K562 (cell line): ENCODE results near the gene ING4. TPM values are rescaled to one million over a fixed set of nuclear protein-coding genes. Genes with fewer than 3 reads are reported as not detected.

Source experiments
- ATAC-seq: fragments of 200-7000 bp; cut with Tn5 transposase; 3 replicates; pipeline ENCODE4 v1.9.1; 2020; ENCODE audit warnings: moderate library complexity
- BruUV-seq: library from RNA; stranded (reverse); fragments of 400-500 nt; replicated peaks from 2 replicates; lab custom pipeline; 2021; lab: Mats Ljungman, UMichigan
- CTCF ChIA-PET: fragments of 300-600 bp; formaldehyde crosslinking; extraction: SDS; loops from one replicate; lab custom pipeline; 2021; ENCODE audit warnings: low intra/inter-chr PET ratio; lab: Yijun Ruan, JAX
- POLR2A ChIA-PET: fragments of 300-600, 350-650 bp; sonication (Branson Sonifier 250); formaldehyde crosslinking; extraction: SDS; loops from one replicate; lab custom pipeline; 2021; ENCODE audit warnings: antibody characterized with exemption, inconsistent platforms; lab: Yijun Ruan, JAX
- DNase-seq, 4 experiments: peaks; one replicate each; pipeline versions ENCODE4 v3.0.0 to v3.0.0-alpha.2; 2011 to 2018; ENCODE audit warnings: low spot score in 3 of 4, mixed read lengths in 3 of 4; ENCODE audit errors: extremely low read depth in 1 of 4
- FAIRE-seq: peaks from 2 replicates; lab custom pipeline; 2011; peaks lifted over from hg19 to GRCh38; lab: Jason Lieb, UNC
- H2AFZ ChIP-seq: 2 replicates; pipeline ENCODE4 v1.6.0; 2011; ENCODE audit warnings: low read depth, low read length, control low read depth, inconsistent platforms
- H3K27ac ChIP-seq: fragments of 200-600 bp; 3 replicates; pipeline ENCODE4 v1.8.0; 2011; ENCODE audit warnings: low read depth, mild to moderate bottlenecking, control low read depth, inconsistent platforms, low read length, moderate library complexity, mixed read lengths; ENCODE audit errors: extremely low read depth
- H3K27me3 ChIP-seq, 2 experiments: fragments of 300-600 bp in 1 of 2; 2 replicates in 1 of 2; 3 replicates in 1 of 2; pipeline versions ENCODE4 v1.6.0 to v1.8.0; 2011; ENCODE audit warnings: inconsistent platforms in 2 of 2, low read length in 2 of 2, mild to moderate bottlenecking in 1 of 2, mixed read lengths in 1 of 2, moderate library complexity in 1 of 2; ENCODE audit not compliant: control insufficient read depth in 2 of 2, insufficient read depth in 2 of 2
- H3K36me3 ChIP-seq: fragments of 300-600 bp; 3 replicates; pipeline ENCODE4 v1.8.0; 2011; ENCODE audit warnings: mild to moderate bottlenecking, low read length, inconsistent platforms; ENCODE audit not compliant: control insufficient read depth, insufficient read depth
- H3K4me1 ChIP-seq, 2 experiments: fragments of 200-600 bp in 1 of 2; replicated peaks in 1 of 2; 2 replicates in 1 of 2; 3 replicates in 1 of 2; pipeline versions ENCODE4 v1.5.1 to v1.8.0; 2011; ENCODE audit warnings: inconsistent platforms in 2 of 2, low read length in 2 of 2, mild to moderate bottlenecking in 1 of 2, mixed read lengths in 1 of 2, moderate library complexity in 1 of 2; ENCODE audit not compliant: control insufficient read depth in 2 of 2, insufficient read depth in 2 of 2
- H3K4me2 ChIP-seq: 2 replicates; pipeline ENCODE4 v1.6.1; 2011; ENCODE audit warnings: low read length, control low read depth, inconsistent platforms, mixed read lengths; ENCODE audit not compliant: insufficient read depth
- H3K4me3 ChIP-seq: fragments of 200-600 bp; sonication (generic), shearing (Covaris generic); 2 replicates; pipeline ENCODE4 v1.5.1; 2016; ENCODE audit warnings: control low read depth, inconsistent platforms
- H3K79me2 ChIP-seq: fragments of 200-600 bp; 3 replicates; pipeline ENCODE4 v1.8.0; 2011; ENCODE audit warnings: low read length, inconsistent platforms; ENCODE audit not compliant: control insufficient read depth, insufficient read depth
- H3K9ac ChIP-seq, 2 experiments: 2 replicates each; pipeline versions ENCODE4 v1.6.0 to v1.6.1; 2011; ENCODE audit warnings: low read depth in 2 of 2, low read length in 2 of 2, control low read depth in 1 of 2, inconsistent platforms in 1 of 2, mild to moderate bottlenecking in 1 of 2, mixed read lengths in 1 of 2; ENCODE audit not compliant: insufficient read depth in 1 of 2
- H3K9me1 ChIP-seq: one replicate; pipeline ENCODE4 v1.6.0; 2011; ENCODE audit warnings: inconsistent platforms, mild to moderate bottlenecking, low read length, moderate library complexity; ENCODE audit not compliant: control insufficient read depth, insufficient read depth
- H3K9me3 ChIP-seq: replicated peaks from 2 replicates; pipeline ENCODE4 v1.5.1; 2011; ENCODE audit warnings: low read depth, low read length, inconsistent platforms; ENCODE audit not compliant: control insufficient read depth, insufficient read depth
- H4K20me1 ChIP-seq: replicated peaks from 2 replicates; pipeline ENCODE4 v1.6.1; 2011; ENCODE audit warnings: low read length, inconsistent platforms, mixed read lengths; ENCODE audit not compliant: control insufficient read depth, insufficient read depth
- BRCA1 ChIP-seq, 2 experiments: fragments of 450-650 bp in 1 of 2; sonication (generic) in 1 of 2; formaldehyde crosslinking in 1 of 2; IDR thresholded peaks; 2 replicates each; pipeline versions ENCODE4 v1.5.0 to v1.6.1; 2017 to 2020; ENCODE audit warnings: mild to moderate bottlenecking in 1 of 2, missing genetic modification reagents in 1 of 2
- CREM ChIP-seq: IDR thresholded peaks from 2 replicates; pipeline ENCODE4 v1.6.1; 2014; ENCODE audit warnings: antibody characterized with exemption, low read depth
- HNRNPL ChIP-seq: fragments of 200-400 bp; formaldehyde crosslinking; IDR thresholded peaks from 2 replicates; pipeline ENCODE4 v1.6.1; 2017; ENCODE audit warnings: low read depth, mild to moderate bottlenecking, low read length
- MAZ ChIP-seq, 2 experiments: fragments of 450-650 bp in 1 of 2; sonication (generic) in 1 of 2; formaldehyde crosslinking; IDR thresholded peaks in 1 of 2; conservative IDR thresholded peaks in 1 of 2; 2 replicates each; pipeline versions ENCODE4 v1.4.0 to v1.5.0; 2020; ENCODE audit warnings: mild to moderate bottlenecking in 1 of 2, missing genetic modification reagents in 1 of 2
- RERE ChIP-seq: sonication (generic); formaldehyde crosslinking; IDR thresholded peaks from 2 replicates; pipeline ENCODE4 v1.8.0; 2023; ENCODE audit warnings: missing genetic modification reagents, mild to moderate bottlenecking, borderline replicate concordance
- WGBS: fragments of 100-300 bp; shearing (Covaris generic); methylation state at CpG from one replicate; pipeline ENCODE4 v1.1.6; 2016; ENCODE audit warnings: low coverage, mixed read lengths; ENCODE audit not compliant: insufficient coverage; ENCODE audit errors: missing lambda C conversion rate; 5-methylcytosine and 5-hydroxymethylcytosine counted together
- in situ Hi-C: fragments of 300-500 bp; cut with MboI; formaldehyde crosslinking; loops from 4 replicates; pipeline ENCODE4 v1.15.0; 2018; ENCODE audit warnings: inconsistent platforms, mixed read lengths
- intact Hi-C: fragments of 100-400 bp; cut with micrococcal nuclease; formaldehyde crosslinking; loops from 2 replicates; pipeline ENCODE4 v1.14.2; 2022
- polyA plus RNA-seq, 8 experiments: library from polyadenylated mRNA; depleted of rRNA in 4 of 8; stranded (reverse) in 5 of 8; unstranded in 3 of 8; fragments of >200 nt; fragmentation: Nextera tagmentation in 2 of 8; fragmentation: Illumina TruSeq in 1 of 8; extraction: Ambion mirVana in 2 of 8; extraction: Trizol in 1 of 8; gene quantifications; 2 replicates each; pipeline versions ENCODE4 v1.2.1 to v1.2.3, GENCODE V29; 2011 to 2014; ENCODE audit warnings: inconsistent platforms in 1 of 8, missing spikeins in 1 of 8
- total RNA-seq, 7 experiments: library from RNA; depleted of rRNA in 6 of 7; stranded (reverse); fragments of >200 nt in 6 of 7; fragmentation: Illumina TruSeq in 2 of 7; extraction: Trizol in 2 of 7; gene quantifications; 2 replicates each; pipeline versions ENCODE4 v1.2.1 to v1.2.3, GENCODE V29; 2011 to 2021; ENCODE audit warnings: low replicate concordance in 1 of 7
- TF ChIP-seq, protein P1 (sequence below), 2 experiments: IDR thresholded peaks; 2 replicates each; pipeline ENCODE4 v1.6.1; 2012; ENCODE audit warnings: improper control_type of control experiment in 2 of 2, low read depth in 2 of 2, low read length in 2 of 2, borderline replicate concordance in 1 of 2
- TF ChIP-seq, protein P2 (sequence below): fragments of 200-800 bp; sonication (Bioruptor generic); IDR thresholded peaks from 2 replicates; pipeline ENCODE4 v1.6.1; 2017; ENCODE audit warnings: missing genetic modification characterization, missing compliant biosample characterization

The ING4 gene
- total and polyA plus RNA-seq, 9 of the 15 experiments (the other 6 are each of a cell fraction or from before 2014, with no cell fraction given) = 6.6 to 30.2 (median 15.7) TPM

GRCh38 chr12:6700646-6701051, 37.7 kb upstream of the ING4 start, which contains the start of gene PIANP:
Gene PIANP (minus strand): TSS chr12:6700815. CDS start chr12:6698061, 2,754 bp downstream.
- in situ Hi-C loops = no loop called here
- Histone ChIP-seq H4K20me1 (no peaks in the 10 kb centered on the region), H2AFZ (no peak within 1 kb of the TSS), H3K27ac (no peak within 1 kb of the TSS), H3K9me3 (no peaks in the 10 kb centered on the region), H3K9ac (peak within 1 kb of the TSS in 1 of 2 experiments; percentile 83; a peak in 2 of 4 replicates), H3K4me2 (0 out of 2 replicates have a peak within 1 kb of the TSS, but pooled peaks have one; percentile 10), H3K27me3 (peaks cover 11 to 27% of the 10 kb centered on the region in 2 experiments; a peak in 4 of 5 replicates), H3K36me3 (no peaks in the 10 kb centered on the region), H3K9me1 (no peaks in the 10 kb centered on the region), H3K4me1 (peaks cover 5 to 21% of the 10 kb centered on the region in 2 experiments; a peak in 4 of 5 replicates), H3K4me3 (no peak within 1 kb of the TSS; the same call in 1 of the 2 replicates), H3K79me2 (no peaks in the 10 kb centered on the region)
- ATAC-seq (peak; percentile 66), FAIRE-seq (no peak), DNase-seq (peak in 3 of 4 experiments; percentile 25 to 59 (median 59))
- intact Hi-C loops = no loop called here
- 8% methylated on average over 11 of the region's 43 CpGs for WGBS
- ChIA-PET POLR2A (no interaction called here), CTCF (no interaction called here)
- no TSS peak for BruUV-seq
- TF ChIP-seq MAZ (CRISPR knock-in tag; conservative IDR thresholded peaks at IDR 0.05 in 1 of 2, IDR thresholded peaks at IDR 0.05 in 1 of 2) (0 out of 4 replicates have a peak, but pooled peaks of 1 of the 2 experiments have one; percentile 24), HNRNPL (no peak), BRCA1 (IDR thresholded peaks at IDR 0.05) (no peak), BRCA1 (CRISPR knock-in tag; IDR thresholded peaks at IDR 0.05) (no peak), CREM (peak; percentile 7; the same call in 1 of the 2 replicates), RERE (no peak)
- TF ChIP-seq, protein P1, sequence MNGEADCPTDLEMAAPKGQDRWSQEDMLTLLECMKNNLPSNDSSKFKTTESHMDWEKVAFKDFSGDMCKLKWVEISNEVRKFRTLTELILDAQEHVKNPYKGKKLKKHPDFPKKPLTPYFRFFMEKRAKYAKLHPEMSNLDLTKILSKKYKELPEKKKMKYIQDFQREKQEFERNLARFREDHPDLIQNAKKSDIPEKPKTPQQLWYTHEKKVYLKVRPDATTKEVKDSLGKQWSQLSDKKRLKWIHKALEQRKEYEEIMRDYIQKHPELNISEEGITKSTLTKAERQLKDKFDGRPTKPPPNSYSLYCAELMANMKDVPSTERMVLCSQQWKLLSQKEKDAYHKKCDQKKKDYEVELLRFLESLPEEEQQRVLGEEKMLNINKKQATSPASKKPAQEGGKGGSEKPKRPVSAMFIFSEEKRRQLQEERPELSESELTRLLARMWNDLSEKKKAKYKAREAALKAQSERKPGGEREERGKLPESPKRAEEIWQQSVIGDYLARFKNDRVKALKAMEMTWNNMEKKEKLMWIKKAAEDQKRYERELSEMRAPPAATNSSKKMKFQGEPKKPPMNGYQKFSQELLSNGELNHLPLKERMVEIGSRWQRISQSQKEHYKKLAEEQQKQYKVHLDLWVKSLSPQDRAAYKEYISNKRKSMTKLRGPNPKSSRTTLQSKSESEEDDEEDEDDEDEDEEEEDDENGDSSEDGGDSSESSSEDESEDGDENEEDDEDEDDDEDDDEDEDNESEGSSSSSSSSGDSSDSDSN (IDR thresholded peaks at IDR 0.05; ENCODE audit: borderline replicate concordance in 1 of 2, low read depth in 2 of 2, low read length in 2 of 2) = 0 out of 4 replicates have a peak, but pooled peaks of 1 of the 2 experiments have one; percentile 30
- TF ChIP-seq, protein P2, sequence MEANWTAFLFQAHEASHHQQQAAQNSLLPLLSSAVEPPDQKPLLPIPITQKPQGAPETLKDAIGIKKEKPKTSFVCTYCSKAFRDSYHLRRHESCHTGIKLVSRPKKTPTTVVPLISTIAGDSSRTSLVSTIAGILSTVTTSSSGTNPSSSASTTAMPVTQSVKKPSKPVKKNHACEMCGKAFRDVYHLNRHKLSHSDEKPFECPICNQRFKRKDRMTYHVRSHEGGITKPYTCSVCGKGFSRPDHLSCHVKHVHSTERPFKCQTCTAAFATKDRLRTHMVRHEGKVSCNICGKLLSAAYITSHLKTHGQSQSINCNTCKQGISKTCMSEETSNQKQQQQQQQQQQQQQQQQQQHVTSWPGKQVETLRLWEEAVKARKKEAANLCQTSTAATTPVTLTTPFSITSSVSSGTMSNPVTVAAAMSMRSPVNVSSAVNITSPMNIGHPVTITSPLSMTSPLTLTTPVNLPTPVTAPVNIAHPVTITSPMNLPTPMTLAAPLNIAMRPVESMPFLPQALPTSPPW (CRISPR knock-in tag) = peak; percentile 36; the same call in 1 of the 2 replicates
- TF ChIP-seq, all 486 proteins: peak for 4
